ENCODE measurements around the gene PCED1B. TPM values are rescaled to one million over a fixed set of nuclear protein-coding genes. Genes with fewer than 3 reads are reported as not detected.

The PCED1B gene
- total RNA-seq, 6 donors from 2014 or later = 4.6 to 53.4 (median 11.7) TPM

- no peaks in the 10 kb centered on the region for H3K9me3 ChIP-seq
- peak overlapping the region in 1 of 4 donors; percentile 14 for H3K27ac ChIP-seq
- WGBS, 2 donors = 69 to 81% methylated on average over 10 to 11 of the region's 11 CpGs
- H3K4me1 ChIP-seq = no peaks in the 10 kb centered on the region
- H3K36me3 ChIP-seq = no peaks in the 10 kb centered on the region
- DNase-seq = no peak
- no peak for ATAC-seq (ENCODE audit: low FRiP score in 2 of 2)
- H3K27me3 ChIP-seq = no peaks in the 10 kb centered on the region
- TF ChIP-seq POLR2A (IDR thresholded peaks at IDR 0.05) (no peak), EP300 (IDR thresholded peaks at IDR 0.05) (no peak), POLR2AphosphoS5 (IDR thresholded peaks at IDR 0.05) (peak; percentile 18 to 36), CTCF (IDR thresholded peaks at IDR 0.05) (no peak)
- no peak overlapping the region for H3K4me3 ChIP-seq
Observed at GRCh38 chr12:47102845-47103651, 23.6 kb downstream of the PCED1B start.

DNA sequence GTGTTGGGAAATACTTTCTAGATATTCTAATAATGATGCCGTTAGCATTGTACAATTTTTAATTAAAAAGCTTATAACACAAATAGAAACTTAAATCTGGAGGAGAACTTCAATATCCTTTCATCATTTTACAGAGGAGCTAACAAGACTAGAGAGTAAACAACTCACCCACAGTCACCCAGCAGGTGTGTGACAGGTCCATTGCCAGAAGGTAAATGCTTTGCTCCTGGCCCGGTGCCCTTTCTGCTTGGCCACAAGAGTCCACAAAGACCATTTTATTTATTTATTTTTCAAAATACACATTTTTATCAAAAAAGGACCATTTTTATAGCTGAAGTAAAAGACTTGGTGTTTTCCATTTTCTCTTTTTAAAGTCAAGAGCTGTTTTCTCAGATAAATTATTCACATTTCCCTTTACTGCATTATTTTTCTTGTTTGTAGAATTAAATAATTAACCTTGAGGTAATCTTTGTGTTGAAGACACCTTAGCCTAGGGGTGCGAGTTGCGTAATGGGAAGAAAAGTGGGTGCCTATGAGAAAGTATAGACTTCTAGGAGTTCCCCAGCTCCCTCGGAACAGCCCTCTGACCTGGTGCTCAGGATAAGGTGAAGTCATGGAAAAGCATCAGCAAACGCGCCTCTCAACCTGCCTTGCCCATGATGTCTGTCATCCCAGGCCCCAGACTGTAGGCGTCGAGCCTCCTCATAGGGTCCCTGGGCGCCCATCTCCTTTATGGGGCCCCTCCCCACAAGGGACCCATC is 26.7 kb downstream of the PCED1B start:
- Histone ChIP-seq H3K27ac (no peak overlapping the region), H3K4me3 (no peak overlapping the region), H3K36me3 (no peaks in the 10 kb centered on the region), H3K4me1 (no peaks in the 10 kb centered on the region), H3K27me3 (no peaks in the 10 kb centered on the region), H3K9me3 (no peaks in the 10 kb centered on the region)
- DNase-seq (no peak), ATAC-seq (ENCODE audit: low FRiP score in 2 of 2) (no peak)
- 85 to 86% methylated on average over 10 of the region's 10 CpGs for WGBS, 2 donors
- TF ChIP-seq POLR2AphosphoS5 (IDR thresholded peaks at IDR 0.05) = no peak
- TF ChIP-seq CTCF (IDR thresholded peaks at IDR 0.05) = no peak
- no peak for TF ChIP-seq POLR2A (IDR thresholded peaks at IDR 0.05)
- TF ChIP-seq EP300 (IDR thresholded peaks at IDR 0.05) = no peak

DNA sequence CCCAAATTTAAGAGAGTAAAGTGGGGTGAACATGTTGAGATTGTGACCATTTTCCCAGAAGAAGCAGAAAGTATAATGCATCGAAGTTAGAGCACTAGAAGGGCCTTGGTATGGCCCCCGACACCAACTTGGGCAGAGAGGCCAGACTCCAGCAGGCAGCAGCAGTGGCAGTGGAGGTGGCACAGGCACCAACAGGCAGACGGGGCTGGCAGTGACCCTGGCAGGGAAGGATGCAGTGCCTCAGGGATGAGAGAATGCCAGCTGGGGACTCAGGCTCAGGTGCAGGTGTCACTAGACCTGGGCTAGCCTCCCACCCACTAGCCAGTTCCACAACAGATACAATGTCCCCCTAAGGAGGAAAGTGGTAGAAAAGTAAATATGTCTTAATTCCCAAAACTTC is 28.0 kb downstream of the PCED1B start:
- no peak for TF ChIP-seq POLR2AphosphoS5 (IDR thresholded peaks at IDR 0.05)
- TF ChIP-seq CTCF (IDR thresholded peaks at IDR 0.05) = no peak
- TF ChIP-seq EP300 (IDR thresholded peaks at IDR 0.05) = no peak
- no peak for TF ChIP-seq POLR2A (IDR thresholded peaks at IDR 0.05)
- no peaks in the 10 kb centered on the region for H3K4me1 ChIP-seq
- ATAC-seq (ENCODE audit: low FRiP score in 2 of 2) (no peak), DNase-seq (peak in 1 of 2 donors; percentile 15)
- H3K4me3 ChIP-seq = no peak overlapping the region
- WGBS, 2 donors = 93 to 98% methylated on average over 3 of the region's 3 CpGs
- H3K27me3 ChIP-seq = no peaks in the 10 kb centered on the region
- H3K36me3 ChIP-seq = no peaks in the 10 kb centered on the region
- no peak overlapping the region for H3K27ac ChIP-seq
- H3K9me3 ChIP-seq = no peaks in the 10 kb centered on the region

DNA sequence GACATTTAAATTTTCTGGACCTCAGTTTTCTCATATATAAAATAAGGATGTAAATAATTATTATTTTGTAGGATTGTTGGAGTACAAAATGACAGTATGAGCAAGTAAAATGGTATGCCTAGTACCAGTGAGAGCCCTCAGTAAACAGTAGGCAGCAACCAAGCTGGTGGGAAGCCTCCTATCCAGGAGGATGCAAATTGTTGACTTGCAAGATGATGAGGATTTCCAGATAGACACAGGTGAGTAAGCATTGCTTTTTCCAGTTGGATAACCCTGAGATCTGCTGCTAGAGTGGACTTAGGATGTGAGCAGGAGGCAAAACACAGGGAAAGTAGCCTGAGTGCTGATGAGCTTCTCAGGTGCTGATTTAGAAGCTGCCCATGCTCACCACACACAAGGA is 28.5 kb downstream of the PCED1B start:
- Histone ChIP-seq H3K9me3 (no peaks in the 10 kb centered on the region), H3K4me3 (no peak overlapping the region), H3K27ac (no peak overlapping the region), H3K27me3 (no peaks in the 10 kb centered on the region), H3K36me3 (no peaks in the 10 kb centered on the region), H3K4me1 (no peaks in the 10 kb centered on the region)
- DNase-seq = no peak
- ATAC-seq (ENCODE audit: low FRiP score in 2 of 2) = no peak
- TF ChIP-seq CTCF (IDR thresholded peaks at IDR 0.05) (no peak), EP300 (IDR thresholded peaks at IDR 0.05) (no peak), POLR2A (IDR thresholded peaks at IDR 0.05) (no peak), POLR2AphosphoS5 (IDR thresholded peaks at IDR 0.05) (no peak)

Data from upper lobe of left lung (tissue), 6 donors.